Right forelimb (tissue), 1 donor: Measurements from ENCODE around the gene MTFP1.
"Not testable (repeated sequence)": the region's sequence is repeated elsewhere in the genome, so short reads cannot be mapped to it uniquely, and the experiment has no call there.

Experiments used
- DNase-seq: peaks from one replicate; pipeline ENCODE4 v3.0.0-alpha.2; 2018

MTFP1 gene

DNA sequence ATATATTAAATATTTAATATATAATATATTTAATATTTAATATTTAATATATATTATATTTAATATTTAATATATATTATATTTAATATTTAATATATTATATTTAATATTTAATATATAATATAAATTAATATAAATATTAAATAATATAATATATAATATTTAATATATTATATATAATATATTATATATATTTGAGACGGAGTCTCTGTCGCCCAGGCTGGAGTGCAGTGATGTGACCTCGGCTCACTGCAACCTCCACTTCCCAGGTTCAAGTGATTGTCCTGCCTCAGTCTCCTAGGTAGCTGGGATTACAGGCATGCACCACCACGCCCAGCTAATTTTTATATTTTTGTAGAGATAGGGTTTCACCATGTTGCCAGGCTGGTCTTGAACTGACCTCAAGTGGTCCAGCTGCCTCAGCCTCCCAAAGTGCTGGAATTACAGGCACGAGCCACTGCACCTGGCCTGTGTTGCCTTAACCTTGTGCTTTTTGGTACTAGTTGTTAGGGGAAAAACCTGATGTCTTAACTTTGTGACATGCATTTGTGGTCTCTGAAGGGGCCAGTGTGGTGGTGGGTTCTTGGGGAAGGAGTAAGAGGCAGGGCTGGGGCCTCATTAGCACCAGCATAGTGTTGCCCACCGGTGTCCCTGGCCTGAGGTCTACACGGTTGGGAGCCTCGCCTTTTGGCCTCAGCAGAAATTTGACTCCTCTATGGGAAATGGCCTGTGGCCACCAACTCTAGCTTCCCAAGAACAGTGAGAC, 29.7 kb downstream of the MTFP1 start:
- DNase-seq = no peak

GRCh38 chr22:30457981-30458380, 32.4 kb downstream of the MTFP1 start:
- DNase-seq = no peak

GRCh38 chr22:30459181-30460052, 33.8 kb downstream of the MTFP1 start:
- DNase-seq = no peak

DNA sequence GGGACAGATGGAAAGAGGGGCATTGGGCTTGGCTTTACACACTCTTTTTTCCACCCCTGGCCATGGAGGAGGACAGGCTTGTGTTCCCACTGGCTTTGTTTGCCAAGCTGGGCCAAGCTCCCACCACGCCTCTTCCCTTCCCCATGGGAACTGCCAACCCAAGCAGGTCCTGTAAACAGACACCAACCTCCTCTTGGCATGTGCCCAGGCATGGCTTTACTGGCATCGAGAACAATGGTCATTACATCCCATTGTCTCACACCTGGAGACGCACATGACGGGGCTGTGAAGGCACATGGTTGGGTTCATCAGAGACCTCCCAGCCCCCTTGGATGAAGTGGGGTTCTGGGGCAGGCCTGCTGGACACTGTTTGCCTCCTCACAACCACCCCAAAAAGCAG, 34.6 kb downstream of the MTFP1 start:
- no peak for DNase-seq

GRCh38 chr22:30460555-30460954, 35.0 kb downstream of the MTFP1 start:
- DNase-seq = not testable (repeated sequence)

GRCh38 chr22:30469165-30469564, 43.6 kb downstream of the MTFP1 start:
- DNase-seq = no peak

GRCh38 chr22:30470655-30471054, 45.1 kb downstream of the MTFP1 start:
- DNase-seq = no peak

GRCh38 chr22:30471616-30472318, 46.2 kb downstream of the MTFP1 start, which contains the start of gene SEC14L3:
Gene SEC14L3 (minus strand): TSS chr22:30472017. CDS start chr22:30471958, 59 bp downstream.
- DNase-seq = no peak

GRCh38 chr22:30472994-30473720, 47.6 kb downstream of the MTFP1 start:
- no peak for DNase-seq

GRCh38 chr22:30474121-30474520, 48.6 kb downstream of the MTFP1 start:
- no peak for DNase-seq

DNA sequence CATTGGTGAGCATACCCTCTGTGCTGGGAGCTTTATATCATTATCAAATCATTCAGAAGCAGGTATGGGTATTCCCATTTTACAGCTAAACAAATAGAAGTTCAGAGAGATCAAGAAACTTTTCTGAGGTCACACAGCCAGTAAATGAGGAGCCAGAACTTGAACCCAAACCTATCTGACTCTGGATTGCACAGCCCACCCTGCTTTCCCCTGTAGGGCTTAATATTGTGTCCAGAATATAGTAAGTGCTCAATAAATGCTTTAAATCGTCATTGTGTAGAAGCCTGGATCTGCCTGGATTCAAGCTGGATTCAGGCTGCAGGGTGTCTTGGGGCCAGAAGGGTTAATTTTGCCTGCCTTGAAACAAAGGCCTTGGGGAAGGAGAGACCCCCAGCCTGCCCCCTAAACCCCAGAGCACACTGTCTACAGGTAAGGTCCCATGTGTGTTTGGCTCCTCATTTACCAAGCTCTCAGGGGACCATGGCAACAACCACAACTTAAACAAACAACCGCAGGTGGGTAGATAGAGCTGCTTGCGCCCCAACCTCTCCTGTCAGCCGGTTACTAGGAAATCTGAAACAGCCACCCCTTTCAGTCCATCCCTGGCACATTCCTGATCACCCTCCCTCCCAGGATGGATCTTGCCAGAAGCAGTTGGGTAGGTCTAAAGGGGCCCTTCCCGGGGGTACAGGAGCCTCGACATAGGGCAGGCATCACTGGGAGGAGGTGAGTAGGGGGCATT, 49.3 kb downstream of the MTFP1 start:
- DNase-seq = no peak
